Measurements from ENCODE around the gene ZNF511.

- no peak for TF ChIP-seq POLR2A (IDR thresholded peaks at IDR 0.05)
- TF ChIP-seq, protein P1, sequence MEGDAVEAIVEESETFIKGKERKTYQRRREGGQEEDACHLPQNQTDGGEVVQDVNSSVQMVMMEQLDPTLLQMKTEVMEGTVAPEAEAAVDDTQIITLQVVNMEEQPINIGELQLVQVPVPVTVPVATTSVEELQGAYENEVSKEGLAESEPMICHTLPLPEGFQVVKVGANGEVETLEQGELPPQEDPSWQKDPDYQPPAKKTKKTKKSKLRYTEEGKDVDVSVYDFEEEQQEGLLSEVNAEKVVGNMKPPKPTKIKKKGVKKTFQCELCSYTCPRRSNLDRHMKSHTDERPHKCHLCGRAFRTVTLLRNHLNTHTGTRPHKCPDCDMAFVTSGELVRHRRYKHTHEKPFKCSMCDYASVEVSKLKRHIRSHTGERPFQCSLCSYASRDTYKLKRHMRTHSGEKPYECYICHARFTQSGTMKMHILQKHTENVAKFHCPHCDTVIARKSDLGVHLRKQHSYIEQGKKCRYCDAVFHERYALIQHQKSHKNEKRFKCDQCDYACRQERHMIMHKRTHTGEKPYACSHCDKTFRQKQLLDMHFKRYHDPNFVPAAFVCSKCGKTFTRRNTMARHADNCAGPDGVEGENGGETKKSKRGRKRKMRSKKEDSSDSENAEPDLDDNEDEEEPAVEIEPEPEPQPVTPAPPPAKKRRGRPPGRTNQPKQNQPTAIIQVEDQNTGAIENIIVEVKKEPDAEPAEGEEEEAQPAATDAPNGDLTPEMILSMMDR (IDR thresholded peaks at IDR 0.05) = no peak
- no peak for TF ChIP-seq POLR2AphosphoS5 (IDR thresholded peaks at IDR 0.05)
Observed at GRCh38 chr10:133334503-133335245, 26.0 kb downstream of the ZNF511 start.

Data from upper lobe of left lung (tissue), 4 donors.